ENCODE results near the gene HAPLN1. TPM values are rescaled to one million over a fixed set of nuclear protein-coding genes. Genes with fewer than 3 reads are reported as not detected.

The HAPLN1 gene
- total RNA-seq (2022; extraction: Qiagen RNA extraction), result not detected in 5 replicates

GRCh38 chr5:83720836-83721537 lies at the start of gene HAPLN1:
Gene HAPLN1, minus strand, starts transcription at chr5:83720855. Its CDS starts 47,332 bp downstream, at chr5:83673523.

Other genes with a start within 250 kb of the HAPLN1 start
- gene VCAN, start 249.1 kb downstream of the HAPLN1 start, total RNA-seq (2022; extraction: Qiagen RNA extraction), result 10.5 to 16.5 TPM (median 13.9 TPM) in 5 replicates